Calu3 (cell line): ENCODE results near the gene CD226. TPM values are rescaled to one million over a fixed set of nuclear protein-coding genes. Genes with fewer than 3 reads are reported as not detected.
"Not testable (repeated sequence)": the region's sequence is repeated elsewhere in the genome, so short reads cannot be mapped to it uniquely, and the experiment has no call there.

Experiments
- BruUV-seq: library from RNA; stranded (reverse); fragments of 400-500 nt; replicated peaks from 2 replicates; lab custom pipeline; 2021; lab: Mats Ljungman, UMichigan
- CTCF ChIA-PET: fragments of 300-600 bp; sonication (Branson Sonifier 250); formaldehyde crosslinking; loops from one replicate; lab custom pipeline; 2022; ENCODE audit warnings: antibody characterized with exemption; lab: Charles Lee
- DNase-seq: peaks from one replicate; pipeline ENCODE4 v3.0.0; 2022
- H3K27ac Mint-ChIP-seq: one replicate; pipeline ENCODE4 v1.8.0; 2022; ENCODE audit warnings: mixed read lengths; ENCODE audit not compliant: unreplicated experiment
- H3K27me3 Mint-ChIP-seq: one replicate; pipeline ENCODE4 v1.8.0; 2022; ENCODE audit warnings: mixed read lengths; ENCODE audit not compliant: unreplicated experiment
- H3K36me3 Mint-ChIP-seq: one replicate; pipeline ENCODE4 v1.8.0; 2022; ENCODE audit warnings: mild to moderate bottlenecking, moderate library complexity, mixed read lengths; ENCODE audit not compliant: insufficient read depth, unreplicated experiment
- H3K4me1 Mint-ChIP-seq: one replicate; pipeline ENCODE4 v1.8.0; 2022; ENCODE audit warnings: mild to moderate bottlenecking, low read depth, mixed read lengths; ENCODE audit not compliant: unreplicated experiment
- H3K4me3 Mint-ChIP-seq: one replicate; pipeline ENCODE4 v1.8.0; 2022; ENCODE audit warnings: mild to moderate bottlenecking, low read depth, moderate library complexity, mixed read lengths; ENCODE audit not compliant: unreplicated experiment
- H3K9me3 Mint-ChIP-seq: one replicate; pipeline ENCODE4 v1.8.0; 2022; ENCODE audit warnings: low read depth, mixed read lengths; ENCODE audit not compliant: unreplicated experiment
- CTCF ChIP-seq: fragments of 200-600 bp; IDR thresholded peaks from one replicate; pipeline ENCODE4 v1.8.0; 2022; ENCODE audit warnings: antibody characterized with exemption; ENCODE audit not compliant: unreplicated experiment
- intact Hi-C: fragments of 100-400 bp; cut with micrococcal nuclease; formaldehyde crosslinking; loops from one replicate; pipeline ENCODE4 v1.10.0; 2022; ENCODE audit not compliant: unreplicated experiment
- total RNA-seq: library from RNA; stranded (reverse); gene quantifications from 2 replicates; pipeline ENCODE4 v1.2.3, GENCODE V29; 2022

The CD226 gene
- total RNA-seq, 1 experiment from 2014 or later, result 0.85 TPM

- BruUV-seq, result no TSS peak
- no peak overlapping the region for H3K4me3 Mint-ChIP-seq
- no peak for TF ChIP-seq CTCF
- DNase-seq, result no peak
- no peaks in the 10 kb centered on the region for H3K4me1 Mint-ChIP-seq
- no peaks in the 10 kb centered on the region for H3K27me3 Mint-ChIP-seq
- H3K27ac Mint-ChIP-seq, result no peak overlapping the region
- CTCF ChIA-PET, result no interaction called here
- intact Hi-C loops, result no loop called here
- H3K36me3 Mint-ChIP-seq, result no peaks in the 10 kb centered on the region
- H3K9me3 Mint-ChIP-seq, result peaks cover 3% of the 10 kb centered on the region
Measured at GRCh38 chr18:69981948-69982347, 34.3 kb upstream of the CD226 start.

GRCh38 chr18:69980982-69981804 lies 33.5 kb upstream of the CD226 start:
- TF ChIP-seq CTCF, result no peak
- H3K27me3 Mint-ChIP-seq, result no peaks in the 10 kb centered on the region
- no peak overlapping the region for H3K27ac Mint-ChIP-seq
- CTCF ChIA-PET, result no interaction called here
- no peaks in the 10 kb centered on the region for H3K4me1 Mint-ChIP-seq
- no peak for DNase-seq
- BruUV-seq, result no TSS peak
- peaks cover 7% of the 10 kb centered on the region for H3K9me3 Mint-ChIP-seq
- H3K4me3 Mint-ChIP-seq, result no peak overlapping the region
- H3K36me3 Mint-ChIP-seq, result no peaks in the 10 kb centered on the region
- intact Hi-C loops, result no loop called here

GRCh38 chr18:69980509-69980908 lies 32.8 kb upstream of the CD226 start:
- Mint-ChIP-seq H3K27ac (no peak overlapping the region), H3K4me1 (no peaks in the 10 kb centered on the region), H3K4me3 (no peak overlapping the region), H3K9me3 (peaks cover 12% of the 10 kb centered on the region), H3K36me3 (no peaks in the 10 kb centered on the region), H3K27me3 (no peaks in the 10 kb centered on the region)
- CTCF ChIA-PET, result no interaction called here
- DNase-seq, result no peak
- TF ChIP-seq CTCF, result no peak
- intact Hi-C loops, result no loop called here
- BruUV-seq, result no TSS peak

- no peak for TF ChIP-seq CTCF
- CTCF ChIA-PET, result no interaction called here
- no peaks in the 10 kb centered on the region for H3K4me1 Mint-ChIP-seq
- no TSS peak for BruUV-seq
- DNase-seq, result no peak
- intact Hi-C loops, result no loop called here
- no peak overlapping the region for H3K4me3 Mint-ChIP-seq
- no peaks in the 10 kb centered on the region for H3K27me3 Mint-ChIP-seq
- H3K27ac Mint-ChIP-seq, result no peak overlapping the region
- no peaks in the 10 kb centered on the region for H3K36me3 Mint-ChIP-seq
- peaks cover 15% of the 10 kb centered on the region for H3K9me3 Mint-ChIP-seq
Measured at GRCh38 chr18:69978732-69979715, 31.4 kb upstream of the CD226 start.

GRCh38 chr18:69975294-69975693 lies 27.6 kb upstream of the CD226 start:
- H3K4me3 Mint-ChIP-seq, intact Hi-C loops, H3K36me3 Mint-ChIP-seq, H3K4me1 Mint-ChIP-seq, H3K27ac Mint-ChIP-seq, DNase-seq, H3K27me3 Mint-ChIP-seq, BruUV-seq, CTCF ChIA-PET: not testable (repeated sequence)
- peaks cover 15% of the 10 kb centered on the region for H3K9me3 Mint-ChIP-seq
